ENCODE results near the gene BNC2.

- TF ChIP-seq CTCF (conservative IDR thresholded peaks at IDR 0.05 in 1 of 2, IDR thresholded peaks at IDR 0.05 in 1 of 2; ENCODE audit: low read depth in 1 of 2, low read length in 2 of 2): no peak
- TF ChIP-seq EZH2 (IDR thresholded peaks at IDR 0.05; ENCODE audit: low read length, missing control alignments): no peak
These were observed 60.4 kb downstream of the BNC2 start for GRCh38 chr9:16809912-16810610.

All from fibroblast of lung (primary cell).